Daoy (cell line): ENCODE measurements around the gene PHLDB2. TPM values are rescaled to one million over a fixed set of nuclear protein-coding genes. Genes with fewer than 3 reads are reported as not detected.
A peak's percentile ranks its signal among the peaks of the same experiment; 100 is the strongest.

Experiments used
- DNase-seq: peaks from one replicate; pipeline ENCODE4 v3.0.0-alpha.2; 2015; ENCODE audit warnings: low read depth
- total RNA-seq: library from RNA; depleted of rRNA; stranded (reverse); fragments of >200 nt; shearing (Covaris generic); gene quantifications from 2 replicates; pipeline ENCODE4 v1.2.3, GENCODE V29; 2014

Gene PHLDB2
- total RNA-seq, 1 experiment from 2014 or later: 73.2 TPM

DNA sequence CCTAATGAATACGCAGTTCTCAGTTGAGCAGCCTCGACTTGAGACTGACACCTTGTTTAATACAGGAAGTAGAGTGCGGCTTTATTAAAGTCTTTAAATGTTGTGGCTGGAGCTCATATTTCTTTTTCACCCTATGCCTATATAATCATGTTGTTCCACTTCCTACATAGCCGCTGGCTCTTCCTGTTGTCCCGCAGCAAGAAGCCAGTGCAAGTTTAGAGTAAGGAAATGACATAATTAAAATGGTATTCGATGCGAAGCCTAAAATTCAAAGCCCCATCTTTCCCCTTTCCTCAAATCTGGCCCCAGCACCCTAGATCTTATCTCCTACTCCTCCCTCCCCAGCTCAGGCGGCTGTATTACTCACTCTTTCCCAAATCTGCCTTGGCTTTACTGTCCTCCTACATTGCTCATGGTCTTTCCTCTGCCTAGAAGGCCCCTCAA is 7.5 kb upstream of the PHLDB2 start:
- peak; percentile 89 for DNase-seq

- no peak for DNase-seq
Measured at GRCh38 chr3:111852540-111852939, 6.5 kb upstream of the PHLDB2 start.

- no peak for DNase-seq
Measured at GRCh38 chr3:111853068-111853467, 6.0 kb upstream of the PHLDB2 start.

- no peak for DNase-seq
Measured at GRCh38 chr3:111854990-111855389, 4.1 kb upstream of the PHLDB2 start.

- DNase-seq: no peak
Measured at GRCh38 chr3:111856501-111856900, 2.6 kb upstream of the PHLDB2 start.

- DNase-seq: no peak
Measured at GRCh38 chr3:111857474-111857873, 1.6 kb upstream of the PHLDB2 start.

- DNase-seq: no peak
Measured at GRCh38 chr3:111858642-111859041, 423 bp upstream of the PHLDB2 start.

- peak; percentile 91 for DNase-seq
Measured at GRCh38 chr3:111859974-111860859, 1.2 kb downstream of the PHLDB2 start.

DNA sequence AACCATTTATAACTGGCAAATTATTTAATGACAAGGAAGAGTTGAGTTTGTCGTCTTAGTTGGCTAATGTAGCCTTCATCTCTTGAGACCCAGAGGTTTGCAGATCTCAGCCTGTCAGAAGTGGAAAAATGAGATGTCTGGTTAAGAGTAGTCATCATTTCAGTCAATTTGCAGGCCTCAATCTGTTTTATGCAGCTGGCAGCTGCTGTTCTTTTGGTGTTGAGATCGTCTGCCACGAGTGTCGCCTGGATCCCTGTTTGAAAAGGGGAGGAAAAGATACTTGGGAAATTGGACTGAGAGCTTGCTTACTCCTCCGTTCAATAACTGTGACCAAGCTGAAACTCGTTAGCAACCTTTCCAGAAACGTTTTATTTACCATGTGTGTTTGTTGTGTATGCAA is 2.3 kb downstream of the PHLDB2 start:
- peak; percentile 48 for DNase-seq

GRCh38 chr3:111862415-111862814 is 3.4 kb downstream of the PHLDB2 start:
- DNase-seq: no peak

DNA sequence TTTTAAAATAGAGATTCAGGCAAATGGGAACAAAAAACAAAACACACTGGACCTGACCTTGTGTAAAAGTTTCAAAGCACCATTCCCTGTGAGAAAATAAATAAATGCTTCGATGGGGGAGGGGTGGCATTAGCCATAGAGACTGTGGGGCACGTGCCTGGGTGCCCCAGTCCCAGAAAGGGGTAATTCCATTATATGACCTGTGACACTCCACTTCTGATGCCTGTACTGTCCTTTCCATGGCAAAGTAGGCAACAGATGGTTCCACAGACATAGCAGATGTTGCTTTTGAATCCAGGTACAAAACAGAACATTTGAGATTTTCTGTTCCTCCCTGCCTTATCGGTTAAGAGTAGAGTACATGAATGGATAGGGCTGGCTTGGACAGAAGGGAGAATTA is 3.9 kb downstream of the PHLDB2 start:
- DNase-seq: no peak

DNA sequence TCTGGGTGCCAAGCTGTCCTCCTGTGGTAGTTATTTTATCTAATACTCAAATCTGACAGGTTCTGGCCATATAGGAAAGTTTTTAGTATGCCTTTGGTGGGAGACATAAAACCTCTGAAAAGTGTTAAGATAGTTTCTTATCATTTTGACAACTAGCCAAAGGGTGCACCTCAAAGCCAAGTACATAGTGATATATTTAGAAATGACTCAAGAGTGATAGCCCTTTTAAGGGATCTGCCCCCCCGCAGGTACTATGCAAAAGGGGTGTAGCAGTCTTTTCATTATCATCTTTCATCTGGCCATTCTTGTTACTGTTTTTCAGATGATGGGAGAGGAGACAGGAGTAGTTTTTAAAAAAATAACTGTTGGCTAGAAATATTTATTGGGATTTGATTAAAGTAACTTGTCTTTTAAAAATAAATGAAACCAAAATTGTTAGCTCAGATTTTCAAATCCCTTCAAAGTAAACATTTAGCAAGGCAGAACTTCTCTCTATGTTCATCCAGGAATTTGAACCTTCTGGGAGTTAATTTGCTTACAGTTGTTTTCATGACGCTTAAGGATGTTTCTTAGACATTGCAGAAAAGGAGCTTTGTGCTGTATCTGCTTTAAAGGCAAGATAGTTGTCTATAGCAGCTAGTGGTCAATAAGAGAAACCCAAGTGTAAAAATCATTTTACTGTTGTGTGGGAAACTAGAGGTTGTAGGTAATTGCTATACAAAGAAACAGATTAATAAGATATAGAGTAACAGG is 5.1 kb downstream of the PHLDB2 start:
- DNase-seq: no peak

DNA sequence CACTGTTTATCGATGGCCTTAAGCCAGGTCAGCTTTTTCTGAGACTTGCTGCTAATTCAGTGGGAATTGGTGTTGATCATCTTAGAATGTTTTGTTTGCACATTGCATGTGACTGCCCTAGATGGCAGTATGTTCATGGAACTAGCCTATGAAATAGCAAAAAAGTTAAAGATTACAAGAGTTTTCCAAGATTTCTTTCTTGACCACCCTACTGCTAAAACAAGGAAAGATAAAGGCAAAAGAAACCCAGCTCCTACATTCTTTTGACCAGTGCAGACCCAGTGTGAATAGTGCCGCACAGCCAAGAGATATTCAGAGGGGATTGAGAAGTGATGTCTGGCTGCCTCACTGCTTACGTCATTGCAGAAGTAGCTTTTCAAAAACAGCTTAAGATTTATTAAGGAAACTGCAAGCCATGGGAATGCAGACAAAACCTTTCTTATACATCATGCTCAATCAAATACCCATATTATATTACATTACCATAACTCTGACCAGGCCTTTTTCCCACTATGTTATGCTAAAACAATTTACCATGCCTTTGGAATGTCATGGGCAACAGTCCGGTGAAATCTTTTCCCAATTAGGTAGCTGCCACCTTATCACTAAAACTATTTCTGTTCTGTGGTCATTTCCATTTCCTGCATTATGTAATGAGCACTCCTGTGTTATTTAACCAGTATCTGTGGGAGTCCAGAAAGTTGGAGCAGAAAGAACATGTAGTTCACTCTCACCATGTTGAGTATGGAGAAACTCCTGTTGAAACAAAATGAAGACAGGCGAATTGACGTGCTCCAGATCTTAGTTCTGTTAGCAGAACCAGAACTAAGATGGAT is 6.0 kb downstream of the PHLDB2 start:
- DNase-seq: peak; percentile 90

DNA sequence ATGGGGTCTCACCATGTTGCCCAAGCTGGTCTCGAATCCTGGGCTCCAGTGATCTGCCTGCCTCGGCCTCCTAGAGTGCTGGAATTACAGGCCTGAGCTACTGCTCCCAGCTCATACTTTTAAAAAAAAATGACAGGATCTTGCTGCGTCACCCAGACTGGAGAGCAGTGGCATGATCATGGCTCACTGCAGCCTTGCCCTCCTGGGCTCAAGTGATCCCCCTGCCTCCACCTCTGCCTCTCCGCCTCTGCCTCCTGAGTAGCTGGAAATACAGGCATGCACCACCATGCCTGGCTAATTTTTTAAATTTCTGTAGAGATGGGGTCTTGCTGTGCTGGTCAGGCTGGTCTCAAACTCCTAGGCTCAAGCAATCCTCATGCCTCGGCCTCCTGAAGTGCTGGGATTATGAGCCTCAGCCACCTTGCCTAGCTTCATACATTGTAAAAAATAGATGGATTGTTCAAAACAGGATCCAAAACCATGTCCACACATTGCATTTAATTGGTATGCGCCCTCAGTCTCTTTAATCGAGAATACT is 8.9 kb downstream of the PHLDB2 start:
- DNase-seq: no peak

DNA sequence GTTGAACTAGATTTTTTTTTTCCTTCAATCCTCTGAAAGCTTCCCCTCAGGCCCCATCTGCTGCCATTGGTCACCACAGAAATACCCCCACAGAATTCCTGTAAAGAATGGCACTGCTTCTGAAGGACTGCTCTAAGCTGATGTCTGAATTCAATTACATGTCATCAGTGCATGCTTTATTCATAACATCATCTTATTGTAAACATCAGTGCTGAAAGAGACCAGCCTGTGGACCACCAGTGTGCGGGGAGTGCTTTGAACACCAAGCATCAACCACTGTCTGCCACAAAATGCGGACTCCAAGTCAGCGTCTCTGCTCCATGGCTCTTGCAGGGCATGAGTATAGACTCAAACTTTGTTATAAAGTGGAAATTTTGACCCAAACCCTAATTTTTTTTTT is 11.6 kb downstream of the PHLDB2 start:
- DNase-seq: no peak

DNA sequence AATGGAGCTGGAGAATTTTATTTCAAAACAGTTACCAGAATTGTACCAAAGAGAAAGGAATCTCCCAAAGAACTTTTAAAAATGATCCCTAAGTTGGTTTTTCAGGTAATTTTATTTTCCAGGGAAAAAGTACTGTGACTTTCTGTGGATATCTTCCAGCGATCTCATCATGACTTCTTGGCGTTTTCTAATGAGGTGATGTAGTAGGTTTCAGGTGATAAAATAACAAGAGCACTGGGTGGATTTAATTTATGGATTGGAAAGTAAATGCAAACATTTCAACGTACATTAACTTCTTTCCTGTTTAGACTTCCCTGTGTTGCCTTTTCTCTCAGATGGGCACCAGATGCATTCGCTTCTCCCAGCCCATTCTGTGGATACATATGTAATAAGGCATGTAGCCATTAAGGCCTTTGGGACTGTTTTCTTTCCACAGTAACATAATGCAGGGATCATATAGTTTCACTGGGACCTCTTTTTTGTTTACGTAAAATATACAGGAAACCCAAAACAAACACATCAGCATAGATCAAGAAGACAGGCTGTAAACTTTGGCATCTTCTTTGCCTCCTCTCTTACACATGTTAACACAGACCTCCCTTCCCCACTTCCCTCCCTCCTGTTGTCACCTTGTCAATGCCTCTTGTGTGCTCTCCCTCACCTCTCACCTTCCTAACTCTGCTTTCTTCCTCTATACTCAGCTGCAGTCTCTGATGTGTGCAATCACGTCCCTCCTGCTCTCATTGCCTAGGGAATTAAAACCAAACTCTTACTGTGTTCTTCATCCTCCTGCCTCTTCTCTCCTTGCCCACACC is 13.0 kb downstream of the PHLDB2 start:
- DNase-seq: no peak

- no peak for DNase-seq
Measured at GRCh38 chr3:111872979-111873378, 13.9 kb downstream of the PHLDB2 start.

DNA sequence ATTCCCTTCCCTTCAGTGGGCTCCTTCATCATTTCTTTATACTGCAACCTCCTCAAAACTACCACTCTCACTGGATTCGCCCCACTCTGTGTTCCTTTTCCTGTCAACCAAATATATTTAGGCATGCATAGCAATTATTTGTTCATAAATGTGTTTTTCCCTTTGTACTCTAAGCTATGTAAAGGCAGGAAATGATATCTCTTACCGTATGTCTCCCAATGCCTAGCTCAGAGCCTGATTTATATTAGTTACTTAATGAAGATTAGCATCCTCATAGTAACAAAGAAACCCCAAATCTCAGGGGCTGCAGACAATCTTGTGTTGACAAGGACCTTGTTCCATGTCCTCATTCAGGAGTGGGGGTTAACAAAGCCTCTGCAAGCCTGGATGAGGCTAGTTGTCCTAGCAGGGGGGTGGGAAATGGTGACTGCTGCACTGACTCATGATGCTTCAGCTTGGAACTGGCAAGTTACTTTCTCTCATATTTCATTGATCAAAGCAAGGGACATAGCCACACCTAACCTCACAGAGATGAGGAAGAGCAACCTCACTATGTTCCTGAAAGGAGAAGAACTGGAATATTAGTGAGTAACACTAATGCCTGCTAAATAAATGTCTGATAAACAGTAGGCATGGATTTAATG is 15.2 kb downstream of the PHLDB2 start:
- DNase-seq: peak; percentile 92

- DNase-seq: no peak
Measured at GRCh38 chr3:111881480-111881879, 22.4 kb downstream of the PHLDB2 start.

- no peak for DNase-seq
Measured at GRCh38 chr3:111882194-111882593, 23.1 kb downstream of the PHLDB2 start.
